HUES6 (cell line): ENCODE data around the gene MAP3K13.
A peak's percentile ranks its signal among the peaks of the same experiment; 100 is the strongest.

Experiments
- H3K27ac ChIP-seq: 2 replicates; pipeline ENCODE4 v1.7.0; 2013; ENCODE audit warnings: low read depth, mild to moderate bottlenecking, low read length, inconsistent platforms
- H3K27me3 ChIP-seq: 2 replicates; pipeline ENCODE4 v1.6.1; 2013; ENCODE audit warnings: low read length; ENCODE audit not compliant: control insufficient read depth, insufficient read depth
- H3K36me3 ChIP-seq: 2 replicates; pipeline ENCODE4 v1.6.1; 2013; ENCODE audit warnings: low read length; ENCODE audit not compliant: control insufficient read depth, insufficient read depth
- H3K4me1 ChIP-seq: 2 replicates; pipeline ENCODE4 v1.6.1; 2013; ENCODE audit warnings: low read length; ENCODE audit not compliant: control insufficient read depth, insufficient read depth
- H3K4me3 ChIP-seq: 2 replicates; pipeline ENCODE4 v1.5.1; 2013; ENCODE audit warnings: low read depth, low read length
- H3K9ac ChIP-seq: one replicate; pipeline ENCODE4 v1.6.1; 2013; ENCODE audit warnings: mild to moderate bottlenecking, low read length
- H3K9me3 ChIP-seq: 2 replicates; pipeline ENCODE4 v1.6.1; 2013; ENCODE audit warnings: low read depth, low read length; ENCODE audit not compliant: control insufficient read depth, insufficient read depth

The MAP3K13 gene

GRCh38 chr3:185347399-185347798 is 15.5 kb upstream of the MAP3K13 start:
- Histone ChIP-seq H3K27me3 (no peaks in the 10 kb centered on the region; the same call in 1 of the 2 replicates), H3K27ac (no peak overlapping the region), H3K9me3 (peaks cover 5% of the 10 kb centered on the region; the same call in 1 of the 2 replicates), H3K4me1 (no peaks in the 10 kb centered on the region), H3K4me3 (no peak overlapping the region), H3K9ac (no peak overlapping the region), H3K36me3 (no peaks in the 10 kb centered on the region)

DNA sequence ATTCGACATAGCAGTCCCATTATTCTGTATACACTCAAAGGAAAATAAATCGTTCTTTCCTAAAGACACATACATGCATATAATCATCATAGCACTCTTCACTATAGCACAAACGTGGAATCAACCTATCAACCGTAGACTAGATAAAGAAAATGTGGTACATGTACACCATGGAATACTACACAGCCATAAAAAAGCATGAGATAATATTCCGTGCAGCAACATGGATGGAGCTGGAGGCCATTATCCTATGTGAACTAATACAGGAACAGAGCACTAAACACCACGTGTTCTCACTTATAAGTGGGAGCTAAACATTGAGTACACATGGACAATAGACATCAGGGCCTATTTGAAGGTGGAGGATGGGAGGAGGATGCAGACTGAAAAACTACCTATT is 12.1 kb upstream of the MAP3K13 start:
- H3K9ac ChIP-seq, result no peak overlapping the region
- no peak overlapping the region for H3K4me3 ChIP-seq
- H3K4me1 ChIP-seq, result no peaks in the 10 kb centered on the region
- no peaks in the 10 kb centered on the region for H3K9me3 ChIP-seq
- H3K27ac ChIP-seq, result no peak overlapping the region
- peaks cover 11% of the 10 kb centered on the region for H3K27me3 ChIP-seq
- H3K36me3 ChIP-seq, result no peaks in the 10 kb centered on the region

DNA sequence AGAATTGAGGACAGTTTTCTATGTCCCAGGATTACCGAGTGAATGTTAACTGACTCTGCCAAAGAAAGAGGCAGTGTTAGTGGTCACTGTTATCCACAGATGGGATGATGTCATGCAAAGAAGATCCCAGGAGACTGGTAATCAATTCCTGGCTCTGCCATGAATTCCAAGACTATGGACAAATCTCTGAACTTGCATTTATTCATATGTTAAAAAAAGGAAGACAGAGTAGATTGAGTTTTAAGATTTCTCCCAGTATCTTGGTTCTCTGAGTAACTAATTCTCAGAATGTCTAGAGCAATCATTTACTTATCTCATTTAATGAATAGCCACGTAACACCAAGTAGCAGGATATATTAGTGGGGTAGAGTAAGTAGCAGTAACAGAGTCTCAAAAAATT is 11.5 kb upstream of the MAP3K13 start:
- Histone ChIP-seq H3K4me3 (no peak overlapping the region), H3K36me3 (no peaks in the 10 kb centered on the region), H3K4me1 (no peaks in the 10 kb centered on the region), H3K9me3 (no peaks in the 10 kb centered on the region), H3K27ac (no peak overlapping the region), H3K27me3 (peaks cover 16% of the 10 kb centered on the region), H3K9ac (no peak overlapping the region)

DNA sequence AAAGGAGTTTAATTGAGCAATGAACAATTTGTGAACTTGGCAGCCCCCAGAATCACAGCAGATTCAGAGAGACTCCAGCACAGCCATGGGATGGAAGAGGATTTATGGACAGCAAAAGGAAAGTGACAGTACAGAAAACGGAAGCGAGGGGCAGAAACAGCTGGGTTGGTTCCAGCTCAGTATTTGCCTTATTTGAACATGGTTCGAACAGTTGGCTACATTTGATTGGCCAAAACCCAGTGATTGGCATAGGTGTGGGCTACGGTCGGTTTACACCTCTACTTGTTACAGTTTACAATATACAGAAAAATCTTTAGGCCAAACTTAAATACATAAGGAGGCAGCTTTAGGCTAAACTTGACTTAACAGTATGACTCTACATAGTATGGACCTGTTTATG is 9.7 kb upstream of the MAP3K13 start:
- Histone ChIP-seq H3K9me3 (no peaks in the 10 kb centered on the region), H3K4me1 (no peaks in the 10 kb centered on the region), H3K27me3 (peaks cover 19% of the 10 kb centered on the region), H3K27ac (no peak overlapping the region), H3K36me3 (no peaks in the 10 kb centered on the region), H3K9ac (no peak overlapping the region), H3K4me3 (no peak overlapping the region)

- H3K9ac ChIP-seq, result no peak overlapping the region
- no peaks in the 10 kb centered on the region for H3K36me3 ChIP-seq
- no peak overlapping the region for H3K4me3 ChIP-seq
- H3K4me1 ChIP-seq, result no peaks in the 10 kb centered on the region
- no peak overlapping the region for H3K27ac ChIP-seq
- H3K27me3 ChIP-seq, result peaks cover 19% of the 10 kb centered on the region
- no peaks in the 10 kb centered on the region for H3K9me3 ChIP-seq
Observed at GRCh38 chr3:185353823-185354614, 8.9 kb upstream of the MAP3K13 start.

DNA sequence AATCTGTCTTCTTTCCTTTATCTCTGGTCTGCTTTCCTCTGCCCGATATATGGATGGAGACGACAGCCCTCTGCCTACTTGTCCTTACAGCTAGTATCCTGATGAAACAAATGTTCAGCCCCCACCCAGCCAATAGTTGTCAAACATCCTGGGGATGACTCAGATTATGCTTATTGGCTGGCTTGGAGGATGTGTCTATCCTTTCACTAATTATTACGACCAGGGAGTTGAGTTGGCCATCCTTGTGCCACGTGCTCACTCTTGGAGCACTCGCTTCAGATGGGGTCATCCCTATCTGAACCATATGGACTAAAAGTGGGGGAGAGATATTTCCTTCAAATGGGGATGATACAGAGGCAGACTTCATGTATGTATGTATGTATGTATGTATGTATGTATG is 6.4 kb upstream of the MAP3K13 start:
- Histone ChIP-seq H3K27ac (no peak overlapping the region), H3K9ac (no peak overlapping the region), H3K36me3 (no peaks in the 10 kb centered on the region), H3K27me3 (peaks cover 19% of the 10 kb centered on the region), H3K9me3 (no peaks in the 10 kb centered on the region), H3K4me1 (no peaks in the 10 kb centered on the region), H3K4me3 (no peak overlapping the region)

GRCh38 chr3:185361920-185362319 is 1.0 kb upstream of the MAP3K13 start:
- no peak overlapping the region for H3K27ac ChIP-seq

GRCh38 chr3:185363662-185364203 is 797 bp downstream of the MAP3K13 start:
- no peak overlapping the region for H3K9ac ChIP-seq

More at GRCh38 chr3:185361920-185362319, 1.0 kb upstream of the MAP3K13 start:
- Histone ChIP-seq H3K36me3 (no peaks in the 10 kb centered on the region), H3K9me3 (no peaks in the 10 kb centered on the region), H3K9ac (no peak overlapping the region), H3K4me3 (no peak overlapping the region), H3K4me1 (no peaks in the 10 kb centered on the region), H3K27me3 (peaks cover 26% of the 10 kb centered on the region)

DNA sequence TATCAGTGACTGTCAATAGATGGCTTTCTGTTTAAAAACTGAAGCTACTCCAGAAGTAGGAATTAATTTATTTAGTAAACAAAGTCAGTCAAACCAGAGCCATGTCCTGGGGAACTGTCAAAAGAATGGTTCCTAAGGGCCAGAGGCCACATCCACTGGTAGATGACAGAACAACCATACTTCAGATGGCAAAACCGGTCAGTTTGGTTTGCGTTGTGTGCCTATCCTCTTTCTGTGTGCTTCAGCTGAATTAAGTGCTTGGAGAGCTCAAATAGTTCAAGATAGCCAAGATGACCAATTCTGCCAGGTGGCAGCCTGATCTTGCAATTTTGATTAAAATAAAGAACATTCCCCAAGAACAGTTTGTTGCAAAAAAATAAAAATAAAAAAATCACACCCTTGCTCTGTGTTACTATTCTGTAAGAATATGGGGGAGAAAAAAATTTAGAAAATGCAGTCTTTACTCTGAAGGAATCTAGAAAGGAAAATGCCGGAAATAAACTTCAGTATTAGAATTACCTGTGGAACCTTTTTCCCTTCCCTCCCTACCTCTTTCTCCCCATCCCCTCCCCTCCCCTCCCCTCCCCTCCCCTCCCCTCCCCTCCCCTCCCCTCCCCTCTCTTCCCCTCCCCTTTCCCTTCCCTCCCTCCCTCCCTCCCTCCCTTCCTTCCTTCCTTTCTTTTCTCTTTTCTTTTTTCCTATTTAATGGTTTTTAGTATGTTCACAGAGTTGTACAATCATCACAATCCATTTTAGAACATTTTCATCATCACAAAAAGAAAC is 2.5 kb downstream of the MAP3K13 start:
- no peaks in the 10 kb centered on the region for H3K4me1 ChIP-seq
- H3K9ac ChIP-seq, result no peak overlapping the region
- H3K27me3 ChIP-seq, result peaks cover 32% of the 10 kb centered on the region
- H3K36me3 ChIP-seq, result no peaks in the 10 kb centered on the region
- H3K27ac ChIP-seq, result no peak overlapping the region
- H3K4me3 ChIP-seq, result no peak overlapping the region
- no peaks in the 10 kb centered on the region for H3K9me3 ChIP-seq

More at GRCh38 chr3:185363662-185364203, 797 bp downstream of the MAP3K13 start:
- no peaks in the 10 kb centered on the region for H3K9me3 ChIP-seq
- H3K36me3 ChIP-seq, result no peaks in the 10 kb centered on the region
- peak overlapping the region; percentile 75 for H3K4me3 ChIP-seq
- peaks cover 26% of the 10 kb centered on the region for H3K27me3 ChIP-seq
- no peaks in the 10 kb centered on the region for H3K4me1 ChIP-seq
- no peak overlapping the region for H3K27ac ChIP-seq

GRCh38 chr3:185366074-185366335 is 3.1 kb downstream of the MAP3K13 start:
- Histone ChIP-seq H3K9me3 (no peaks in the 10 kb centered on the region), H3K27me3 (peaks cover 32% of the 10 kb centered on the region), H3K36me3 (no peaks in the 10 kb centered on the region), H3K9ac (no peak overlapping the region), H3K27ac (no peak overlapping the region), H3K4me1 (no peaks in the 10 kb centered on the region), H3K4me3 (no peak overlapping the region)

DNA sequence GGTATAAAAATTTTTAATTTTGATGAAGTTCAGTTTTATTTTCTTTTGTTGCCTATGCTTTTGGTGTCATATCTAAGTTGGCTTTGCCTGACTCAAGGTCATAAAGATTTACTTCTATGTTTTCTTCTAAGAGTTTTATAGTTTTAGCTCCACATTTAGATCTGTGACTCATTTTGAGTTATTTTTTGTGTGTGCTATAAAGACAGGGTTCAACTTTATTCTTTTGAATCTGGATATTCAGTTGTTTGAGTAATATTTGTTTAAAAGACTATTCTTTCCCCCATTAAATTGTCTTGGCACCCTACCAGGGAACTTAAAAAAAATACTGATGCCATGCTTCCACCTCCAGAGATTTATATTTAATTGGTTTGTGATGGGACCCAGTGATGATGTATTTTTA is 4.0 kb downstream of the MAP3K13 start:
- no peak overlapping the region for H3K27ac ChIP-seq
- H3K36me3 ChIP-seq, result no peaks in the 10 kb centered on the region
- peaks cover 6% of the 10 kb centered on the region for H3K4me1 ChIP-seq
- no peak overlapping the region for H3K4me3 ChIP-seq
- H3K27me3 ChIP-seq, result peaks cover 32% of the 10 kb centered on the region
- no peaks in the 10 kb centered on the region for H3K9me3 ChIP-seq
- no peak overlapping the region for H3K9ac ChIP-seq
